DND-41 (cell line): Measurements from ENCODE around the gene CALB2.

Experiments used
- CTCF ChIP-seq: IDR thresholded peaks from 2 replicates; pipeline ENCODE4 v1.5.1; 2012; ENCODE audit warnings: borderline replicate concordance, low read length, moderate library complexity, mild to moderate bottlenecking; ENCODE audit not compliant: poor library complexity, severe bottlenecking; ENCODE audit errors: extremely low read depth
- EZH2 ChIP-seq: IDR thresholded peaks from 3 replicates; pipeline ENCODE4 v1.6.1; 2012; ENCODE audit warnings: borderline replicate concordance, low read depth, mild to moderate bottlenecking, moderate library complexity, low read length, inconsistent platforms; ENCODE audit not compliant: severe bottlenecking

GRCh38 chr16:71328151-71328550 is 30.4 kb upstream of the CALB2 start:
- TF ChIP-seq CTCF (no peak), EZH2 (no peak)
